ENCODE measurements around the gene MSLN. TPM values are rescaled to one million over a fixed set of nuclear protein-coding genes. Genes with fewer than 3 reads are reported as not detected.

Gene MSLN
- polyA plus RNA-seq, 1 donor (not counting 4 experiments of a cell fraction or from before 2014, with no cell fraction given) = 8.5 TPM

GRCh38 chr16:732332-732731 lies 28.2 kb upstream of the MSLN start:
- no peaks in the 10 kb centered on the region for H4K20me1 ChIP-seq (ENCODE audit: control insufficient read depth, extremely low read depth, insufficient read depth, low read length)
- H3K36me3 ChIP-seq (ENCODE audit: control insufficient read depth in 2 of 2, extremely low read depth in 1 of 2, insufficient read depth in 2 of 2, low read length in 2 of 2) = peaks cover 22 to 27% of the 10 kb centered on the region in 2 experiments
- H3K9me3 ChIP-seq (ENCODE audit: control insufficient read depth, low read depth, low read length) = no peaks in the 10 kb centered on the region
- no peaks in the 10 kb centered on the region for H3K27me3 ChIP-seq (ENCODE audit: control insufficient read depth, extremely low read depth, insufficient read depth, low read length)
- H3K9ac ChIP-seq (ENCODE audit: control insufficient read depth, extremely low read depth, insufficient read depth, low read length) = no peak overlapping the region
- no peak overlapping the region for H2AFZ ChIP-seq (ENCODE audit: control insufficient read depth, low read length)
- TF ChIP-seq CTCF (optimal IDR thresholded peaks at IDR 0.05 in 1 of 3, IDR thresholded peaks at IDR 0.05 in 1 of 3, conservative IDR thresholded peaks at IDR 0.05 in 1 of 3; ENCODE audit: extremely low read depth in 1 of 3, insufficient read depth in 2 of 3, low read length in 3 of 3) (no peak), EZH2 (IDR thresholded peaks at IDR 0.05; ENCODE audit: low read length) (no peak)
- FAIRE-seq = no peak
- no peaks in the 10 kb centered on the region for H3K4me1 ChIP-seq (ENCODE audit: control insufficient read depth, extremely low read depth, insufficient read depth, low read length)
- DNase-seq (ENCODE audit: low read depth, low spot score) = no peak
- dilution Hi-C loops (cut with MboI; ENCODE audit: extremely low pct_ligation_motif_present, low sequenced_read_pairs) = no loop called here
- no peaks in the 10 kb centered on the region for H3K9me1 ChIP-seq (ENCODE audit: control insufficient read depth, extremely low read depth, insufficient read depth, low read length)
- no peaks in the 10 kb centered on the region for H3K79me2 ChIP-seq (ENCODE audit: control insufficient read depth, insufficient read depth, low read length)
- no peak overlapping the region for H3K27ac ChIP-seq (ENCODE audit: control insufficient read depth, insufficient read depth, low read length)
- no peak overlapping the region for H3K4me2 ChIP-seq (ENCODE audit: control insufficient read depth, extremely low read depth, insufficient read depth, low read depth, low read length)
- no peak overlapping the region for H3K4me3 ChIP-seq (ENCODE audit: control insufficient read depth in 2 of 3, extremely low read depth in 1 of 3, insufficient read depth in 2 of 3, low read depth in 1 of 3, low read length in 3 of 3)

DNA sequence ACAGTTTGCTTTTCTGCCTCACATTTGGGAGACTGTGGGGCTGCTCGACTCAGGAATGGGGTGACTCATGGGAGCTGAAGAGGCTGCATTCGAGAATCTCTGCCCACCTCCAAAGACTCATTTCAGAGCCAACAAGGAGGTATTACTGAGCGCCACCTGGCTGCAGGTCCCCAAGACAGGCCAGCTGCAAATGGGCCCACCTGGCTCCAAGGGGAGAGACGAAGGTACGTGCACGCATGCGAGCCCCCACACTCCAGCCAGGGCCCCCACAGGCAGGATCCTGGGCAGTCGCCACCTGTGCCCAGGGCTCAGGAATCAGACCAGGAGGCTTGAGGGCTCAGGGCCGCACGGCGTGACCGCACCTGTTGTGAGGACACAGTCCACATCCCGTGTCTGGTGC lies 27.6 kb upstream of the MSLN start:
- no peaks in the 10 kb centered on the region for H3K9me3 ChIP-seq (ENCODE audit: control insufficient read depth, low read depth, low read length)
- no peak overlapping the region for H3K27ac ChIP-seq (ENCODE audit: control insufficient read depth, insufficient read depth, low read length)
- H4K20me1 ChIP-seq (ENCODE audit: control insufficient read depth, extremely low read depth, insufficient read depth, low read length) = no peaks in the 10 kb centered on the region
- no peak overlapping the region for H3K4me2 ChIP-seq (ENCODE audit: control insufficient read depth, extremely low read depth, insufficient read depth, low read depth, low read length)
- H3K27me3 ChIP-seq (ENCODE audit: control insufficient read depth, extremely low read depth, insufficient read depth, low read length) = no peaks in the 10 kb centered on the region
- no peak overlapping the region for H3K4me3 ChIP-seq (ENCODE audit: control insufficient read depth in 2 of 3, extremely low read depth in 1 of 3, insufficient read depth in 2 of 3, low read depth in 1 of 3, low read length in 3 of 3)
- H3K9me1 ChIP-seq (ENCODE audit: control insufficient read depth, extremely low read depth, insufficient read depth, low read length) = no peaks in the 10 kb centered on the region
- H2AFZ ChIP-seq (ENCODE audit: control insufficient read depth, low read length) = no peak overlapping the region
- no peak overlapping the region for H3K9ac ChIP-seq (ENCODE audit: control insufficient read depth, extremely low read depth, insufficient read depth, low read length)
- no peaks in the 10 kb centered on the region for H3K79me2 ChIP-seq (ENCODE audit: control insufficient read depth, insufficient read depth, low read length)
- H3K4me1 ChIP-seq (ENCODE audit: control insufficient read depth, extremely low read depth, insufficient read depth, low read length) = peaks cover 3% of the 10 kb centered on the region
- FAIRE-seq (no peak), DNase-seq (ENCODE audit: low read depth, low spot score) (no peak)
- peaks cover 23 to 31% of the 10 kb centered on the region in 2 experiments for H3K36me3 ChIP-seq (ENCODE audit: control insufficient read depth in 2 of 2, extremely low read depth in 1 of 2, insufficient read depth in 2 of 2, low read length in 2 of 2)
- peak in 1 of 3 experiments; percentile 36 for TF ChIP-seq CTCF (optimal IDR thresholded peaks at IDR 0.05 in 1 of 3, IDR thresholded peaks at IDR 0.05 in 1 of 3, conservative IDR thresholded peaks at IDR 0.05 in 1 of 3; ENCODE audit: extremely low read depth in 1 of 3, insufficient read depth in 2 of 3, low read length in 3 of 3)
- TF ChIP-seq EZH2 (IDR thresholded peaks at IDR 0.05; ENCODE audit: low read length) = no peak
- dilution Hi-C loops (cut with MboI; ENCODE audit: extremely low pct_ligation_motif_present, low sequenced_read_pairs) = no loop called here
